Effector memory CD4-positive, alpha-beta T cell (primary cell): ENCODE results near the gene EMX1.

Experiments used
- DNase-seq, 3 donors: peaks; one replicate each; pipeline ENCODE4 v3.0.0-alpha.2; 2020
- H3K27ac ChIP-seq: 2 replicates; pipeline ENCODE4 v1.7.0; 2013; ENCODE audit warnings: mild to moderate bottlenecking, low read length, moderate library complexity; ENCODE audit not compliant: insufficient read depth, poor library complexity, severe bottlenecking
- H3K27me3 ChIP-seq: replicated peaks from 2 replicates; pipeline ENCODE4 v1.7.0; 2013; ENCODE audit warnings: mild to moderate bottlenecking, low read length; ENCODE audit not compliant: insufficient read depth, control insufficient read depth, poor library complexity, severe bottlenecking
- H3K36me3 ChIP-seq: 2 replicates; pipeline ENCODE4 v1.7.0; 2013; ENCODE audit warnings: mild to moderate bottlenecking, low read length, moderate library complexity; ENCODE audit not compliant: control insufficient read depth, insufficient read depth
- H3K4me1 ChIP-seq: 2 replicates; pipeline ENCODE4 v1.7.0; 2013; ENCODE audit warnings: low read length, mild to moderate bottlenecking; ENCODE audit not compliant: control insufficient read depth, insufficient read depth, poor library complexity, severe bottlenecking
- H3K4me3 ChIP-seq: 2 replicates; pipeline ENCODE4 v1.7.0; 2013; ENCODE audit warnings: low read length, low read depth, mild to moderate bottlenecking; ENCODE audit not compliant: insufficient read depth, poor library complexity, severe bottlenecking
- H3K9me3 ChIP-seq: 2 replicates; pipeline ENCODE4 v1.7.0; 2013; ENCODE audit warnings: mild to moderate bottlenecking, low read length, moderate library complexity; ENCODE audit not compliant: control insufficient read depth

The EMX1 gene

GRCh38 chr2:72965770-72966450 is 48.6 kb downstream of the EMX1 start:
- Histone ChIP-seq H3K9me3 (no peaks in the 10 kb centered on the region), H3K27me3 (no peaks in the 10 kb centered on the region), H3K36me3 (no peaks in the 10 kb centered on the region), H3K27ac (no peak overlapping the region), H3K4me1 (no peaks in the 10 kb centered on the region), H3K4me3 (no peak overlapping the region)
- DNase-seq, result no peak

- H3K4me1 ChIP-seq, result no peaks in the 10 kb centered on the region
- H3K36me3 ChIP-seq, result no peaks in the 10 kb centered on the region
- H3K9me3 ChIP-seq, result no peaks in the 10 kb centered on the region
- DNase-seq, result no peak
- no peak overlapping the region for H3K4me3 ChIP-seq
- H3K27me3 ChIP-seq, result no peaks in the 10 kb centered on the region
- no peak overlapping the region for H3K27ac ChIP-seq
These were observed 51.0 kb downstream of the EMX1 start for GRCh38 chr2:72968286-72968685.

GRCh38 chr2:72969706-72970105 is 52.4 kb downstream of the EMX1 start:
- DNase-seq, result no peak
- H3K4me1 ChIP-seq, result no peaks in the 10 kb centered on the region
- no peak overlapping the region for H3K4me3 ChIP-seq
- no peaks in the 10 kb centered on the region for H3K27me3 ChIP-seq
- no peaks in the 10 kb centered on the region for H3K9me3 ChIP-seq
- H3K27ac ChIP-seq, result no peak overlapping the region
- no peaks in the 10 kb centered on the region for H3K36me3 ChIP-seq

- no peak for DNase-seq
- no peaks in the 10 kb centered on the region for H3K27me3 ChIP-seq
- H3K9me3 ChIP-seq, result no peaks in the 10 kb centered on the region
- H3K4me1 ChIP-seq, result no peaks in the 10 kb centered on the region
- H3K4me3 ChIP-seq, result no peak overlapping the region
- no peak overlapping the region for H3K27ac ChIP-seq
- no peaks in the 10 kb centered on the region for H3K36me3 ChIP-seq
These were observed 53.7 kb downstream of the EMX1 start for GRCh38 chr2:72971036-72971435.

DNA sequence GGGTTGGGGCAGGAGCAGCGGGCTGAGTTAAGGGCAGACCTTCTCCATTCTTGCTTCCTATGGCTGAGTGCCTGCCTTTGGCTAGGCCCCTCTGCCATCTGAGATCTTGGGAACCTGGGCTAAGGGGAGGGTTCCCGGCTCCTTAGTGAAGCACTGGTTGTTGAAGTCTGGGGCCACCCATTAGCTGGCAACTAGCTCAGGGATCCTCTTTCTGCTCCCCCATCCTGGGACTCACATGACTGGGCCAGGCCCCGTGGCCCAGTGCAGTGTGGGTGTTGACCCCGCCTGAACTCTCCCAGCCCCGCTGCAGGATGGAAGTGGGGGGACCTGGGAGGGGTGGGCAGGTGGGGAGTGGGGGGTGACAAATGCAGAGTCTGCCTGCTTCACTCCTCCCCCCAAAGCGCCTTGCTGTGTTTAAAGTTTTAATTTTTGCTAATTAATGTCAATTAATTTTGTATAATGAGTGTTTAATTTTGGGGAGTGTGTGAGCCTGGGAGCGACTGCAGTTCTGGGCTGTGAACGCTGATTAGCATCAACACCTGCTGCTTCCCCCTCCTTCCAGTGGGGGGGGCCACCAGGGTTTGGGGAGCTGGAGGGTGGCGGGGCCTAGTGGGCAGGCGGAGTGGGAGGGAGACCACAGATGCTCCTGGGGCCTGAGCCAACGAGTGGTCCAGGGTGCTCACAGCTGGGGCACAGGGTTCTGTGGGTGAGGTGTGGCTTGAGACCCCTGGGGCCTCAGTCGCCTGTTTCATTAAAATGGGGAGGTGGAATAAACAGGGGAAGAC is 55.2 kb downstream of the EMX1 start:
- H3K4me1 ChIP-seq, result no peaks in the 10 kb centered on the region
- H3K27me3 ChIP-seq, result no peaks in the 10 kb centered on the region
- no peak for DNase-seq
- H3K36me3 ChIP-seq, result no peaks in the 10 kb centered on the region
- H3K9me3 ChIP-seq, result no peaks in the 10 kb centered on the region
- H3K4me3 ChIP-seq, result no peak overlapping the region
- no peak overlapping the region for H3K27ac ChIP-seq

GRCh38 chr2:72973137-72973535 is 55.8 kb downstream of the EMX1 start:
- no peak overlapping the region for H3K27ac ChIP-seq
- H3K27me3 ChIP-seq, result no peaks in the 10 kb centered on the region
- H3K4me3 ChIP-seq, result no peak overlapping the region
- H3K4me1 ChIP-seq, result no peaks in the 10 kb centered on the region
- no peak for DNase-seq
- H3K9me3 ChIP-seq, result no peaks in the 10 kb centered on the region
- no peaks in the 10 kb centered on the region for H3K36me3 ChIP-seq

DNA sequence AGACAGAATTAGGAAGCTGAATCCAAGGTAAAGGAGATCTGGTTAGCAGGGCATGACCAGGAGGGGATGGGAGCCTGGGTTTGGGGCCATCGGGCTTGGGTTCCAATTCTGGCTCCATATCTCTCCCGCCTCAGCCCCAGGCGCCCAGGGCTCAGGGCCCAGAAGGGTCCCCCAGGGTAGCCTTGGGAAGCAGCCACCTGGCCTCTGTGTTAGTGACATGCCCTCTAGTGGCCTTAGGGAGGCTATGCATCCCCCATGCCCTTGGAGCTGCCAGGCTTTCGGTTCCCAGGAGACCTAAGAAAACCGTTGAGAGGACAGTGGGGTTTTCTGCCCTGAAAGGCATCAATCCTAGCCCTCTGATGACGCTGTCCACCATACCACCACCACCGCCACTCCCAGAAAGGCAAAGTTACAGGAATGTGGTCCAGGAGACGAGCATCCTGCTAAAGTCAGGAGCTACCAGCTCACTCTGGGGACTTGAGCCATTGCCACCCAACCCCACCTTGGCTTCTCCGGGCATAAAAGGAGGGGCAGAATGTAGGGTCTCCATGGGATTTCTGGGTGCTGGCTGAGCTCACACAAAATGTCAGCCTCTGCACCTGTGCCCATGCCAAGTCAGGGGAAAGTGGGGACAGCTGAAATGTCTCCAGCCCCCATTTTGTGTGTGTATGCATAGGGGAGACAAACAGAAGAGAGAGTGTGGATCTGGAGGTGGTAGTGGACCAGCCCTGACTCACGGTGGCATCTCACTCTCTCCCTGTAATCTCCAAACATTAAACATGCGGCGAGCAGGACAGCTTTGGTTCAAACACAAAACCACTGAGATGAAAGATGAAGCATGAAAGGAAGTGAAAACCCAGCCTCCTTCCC is 56.5 kb downstream of the EMX1 start:
- Histone ChIP-seq H3K9me3 (no peaks in the 10 kb centered on the region), H3K36me3 (no peaks in the 10 kb centered on the region), H3K4me3 (no peak overlapping the region), H3K27me3 (no peaks in the 10 kb centered on the region), H3K27ac (no peak overlapping the region), H3K4me1 (no peaks in the 10 kb centered on the region)
- DNase-seq, result no peak

GRCh38 chr2:72974436-72974754 is 57.1 kb downstream of the EMX1 start:
- H3K27me3 ChIP-seq, result no peaks in the 10 kb centered on the region
- no peak overlapping the region for H3K27ac ChIP-seq
- no peaks in the 10 kb centered on the region for H3K36me3 ChIP-seq
- no peak for DNase-seq
- no peaks in the 10 kb centered on the region for H3K9me3 ChIP-seq
- H3K4me1 ChIP-seq, result no peaks in the 10 kb centered on the region
- H3K4me3 ChIP-seq, result no peak overlapping the region

DNA sequence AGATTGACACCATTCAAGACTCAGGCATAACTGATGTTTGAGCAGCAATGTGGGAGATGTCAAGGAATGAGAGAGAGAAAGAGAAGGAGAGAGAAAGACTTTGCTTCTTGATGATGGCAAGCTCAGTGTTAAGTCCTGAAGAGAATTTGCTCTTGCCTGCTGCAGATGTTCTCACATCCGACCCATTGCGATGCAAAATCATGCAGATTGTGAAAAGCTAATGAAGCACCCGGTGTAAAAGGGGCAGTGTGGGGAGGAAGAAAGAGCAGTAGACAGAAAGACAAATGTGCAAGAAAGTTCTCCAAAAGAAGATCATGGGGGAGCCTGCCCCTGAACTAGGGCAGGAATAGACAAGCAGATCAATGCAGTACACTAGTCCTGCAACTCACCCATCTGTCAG is 57.7 kb downstream of the EMX1 start:
- DNase-seq, result no peak
- Histone ChIP-seq H3K27ac (no peak overlapping the region), H3K9me3 (no peaks in the 10 kb centered on the region), H3K4me1 (no peaks in the 10 kb centered on the region), H3K36me3 (no peaks in the 10 kb centered on the region), H3K4me3 (no peak overlapping the region), H3K27me3 (no peaks in the 10 kb centered on the region)

- Histone ChIP-seq H3K4me1 (no peaks in the 10 kb centered on the region), H3K4me3 (no peak overlapping the region), H3K9me3 (no peaks in the 10 kb centered on the region), H3K27ac (no peak overlapping the region), H3K27me3 (no peaks in the 10 kb centered on the region), H3K36me3 (no peaks in the 10 kb centered on the region)
- DNase-seq, result no peak
These were observed 62.6 kb downstream of the EMX1 start for GRCh38 chr2:72979896-72980295.
